GM13977 (cell line): Measurements from ENCODE around the gene RIPK4.

ENCODE experiments used
- DNase-seq: peaks from one replicate; pipeline ENCODE4 v3.0.0; 2012; ENCODE audit warnings: low spot score
- CTCF ChIP-seq: IDR thresholded peaks from 2 replicates; pipeline ENCODE4 v1.5.1; 2012; ENCODE audit warnings: mild to moderate bottlenecking, control low read depth; ENCODE audit not compliant: insufficient read depth; ENCODE audit errors: extremely low read depth, missing control alignments
- in situ Hi-C: fragments of 300-500 bp; cut with MboI; formaldehyde crosslinking; loops from one replicate; pipeline ENCODE4 v1.12.0; 2022; ENCODE audit warnings: low sequenced_read_pairs, low pct_unique_long_range_greater_than_20kb, mixed read lengths, inconsistent platforms; ENCODE audit not compliant: unreplicated experiment

Gene RIPK4

GRCh38 chr21:41739936-41740335, 26.9 kb downstream of the RIPK4 start:
- in situ Hi-C loops, result no loop called here
- no peak for TF ChIP-seq CTCF
- no peak for DNase-seq

GRCh38 chr21:41739011-41739410, 27.8 kb downstream of the RIPK4 start:
- in situ Hi-C loops, result no loop called here
- no peak for TF ChIP-seq CTCF
- no peak for DNase-seq

GRCh38 chr21:41737651-41738324, 29.1 kb downstream of the RIPK4 start:
- in situ Hi-C loops, result no loop called here
- TF ChIP-seq CTCF, result no peak
- DNase-seq, result no peak

GRCh38 chr21:41736423-41736822, 30.4 kb downstream of the RIPK4 start:
- TF ChIP-seq CTCF, result no peak
- DNase-seq, result no peak
- in situ Hi-C loops, result no loop called here

- in situ Hi-C loops, result no loop called here
- no peak for TF ChIP-seq CTCF
- DNase-seq, result no peak
Observed at GRCh38 chr21:41733951-41734689, 32.7 kb downstream of the RIPK4 start.

GRCh38 chr21:41731081-41731480, 35.8 kb downstream of the RIPK4 start:
- no peak for TF ChIP-seq CTCF
- in situ Hi-C loops, result no loop called here
- no peak for DNase-seq

GRCh38 chr21:41730367-41730765, 36.5 kb downstream of the RIPK4 start:
- no peak for TF ChIP-seq CTCF
- no peak for DNase-seq
- in situ Hi-C loops, result no loop called here
